Kidney (tissue), 14 donors: ENCODE data around the gene TBC1D2. TPM values are rescaled to one million over a fixed set of nuclear protein-coding genes. Genes with fewer than 3 reads are reported as not detected.

Source experiments
- DNase-seq, 5 donors: peaks; one replicate each; pipeline ENCODE4 v3.0.0-alpha.2; 2013 to 2020
- FAIRE-seq: peaks from 2 replicates; lab custom pipeline; 2012; peaks lifted over from hg19 to GRCh38; lab: Jason Lieb, UNC
- H3K27ac ChIP-seq, 2 donors: one replicate each; pipeline ENCODE4 v1.7.0; 2013; ENCODE audit warnings: low read depth in 2 of 2, low read length in 2 of 2, inconsistent platforms in 1 of 2
- H3K27me3 ChIP-seq: one replicate; pipeline ENCODE4 v1.7.1; 2013; ENCODE audit warnings: low read length, inconsistent platforms; ENCODE audit not compliant: control insufficient read depth, insufficient read depth
- H3K36me3 ChIP-seq, 3 donors: one replicate each; pipeline versions ENCODE4 v1.7.0 to v1.7.1; 2013; ENCODE audit warnings: low read length in 3 of 3, control low read depth in 1 of 3, inconsistent platforms in 1 of 3; ENCODE audit not compliant: insufficient read depth in 3 of 3, control insufficient read depth in 2 of 3
- H3K4me1 ChIP-seq, 3 donors: one replicate each; pipeline versions ENCODE4 v1.7.0 to v1.7.1; 2013; ENCODE audit warnings: low read length in 3 of 3, inconsistent platforms in 1 of 3, low read depth in 1 of 3; ENCODE audit not compliant: control insufficient read depth in 2 of 3, insufficient read depth in 2 of 3
- H3K4me3 ChIP-seq, 3 donors: one replicate each; pipeline versions ENCODE4 v1.7.0 to v1.8.1; 2013; ENCODE audit warnings: low read length in 3 of 3, control low read depth in 1 of 3, inconsistent platforms in 1 of 3
- H3K9ac ChIP-seq, 3 donors: one replicate each; pipeline versions ENCODE4 v1.7.0 to v1.7.1; 2013; ENCODE audit warnings: low read length in 3 of 3, control low read depth in 1 of 3, inconsistent platforms in 1 of 3
- H3K9me3 ChIP-seq, 3 donors: one replicate each; pipeline versions ENCODE4 v1.7.0 to v1.7.1; 2013; ENCODE audit warnings: low read length in 3 of 3, control low read depth in 1 of 3, inconsistent platforms in 1 of 3; ENCODE audit not compliant: control insufficient read depth in 2 of 3, insufficient read depth in 1 of 3
- CTCF ChIP-seq: IDR thresholded peaks from 3 replicates; pipeline ENCODE4 v1.5.1; 2012; ENCODE audit warnings: mild to moderate bottlenecking, moderate library complexity, borderline replicate concordance; ENCODE audit not compliant: insufficient read depth; ENCODE audit errors: extremely low read depth
- intact Hi-C: fragments of 100-400 bp; cut with DNase I; formaldehyde crosslinking; loops from one replicate; pipeline ENCODE4 v1.11.1; 2022
- polyA plus RNA-seq: library from polyadenylated mRNA; stranded (reverse); fragments of 350-450 nt; fragmentation: Illumina TruSeq; extraction: RNeasy Lipid Tissue Mini Kit (QIAGEN cat#74804); gene quantifications from one replicate; pipeline ENCODE4 v1.2.3, GENCODE V29; 2014; ENCODE audit warnings: low read depth, low replicate concordance; ENCODE audit not compliant: insufficient read depth
- total RNA-seq: library from RNA; stranded (reverse); fragmentation: NEBNext Ultra II Directional; extraction: Animal tissue kit (Norgen Biotek cat#: 25700); gene quantifications from one replicate; pipeline ENCODE4 v1.2.1, GENCODE V29; 2021
- donor health status: control.
- donor health status: control.
- donor health status: control.
- donor health status: control.
- donor health status: control.
- donor health status: DM: yes; HTN: yes; CAD: no.
- donor health status: Normal renal cell carcinoma (clear cell type).

The TBC1D2 gene
- total and polyA plus RNA-seq, 2 donors from 2014 or later: 7.7 to 19.6 TPM

DNA sequence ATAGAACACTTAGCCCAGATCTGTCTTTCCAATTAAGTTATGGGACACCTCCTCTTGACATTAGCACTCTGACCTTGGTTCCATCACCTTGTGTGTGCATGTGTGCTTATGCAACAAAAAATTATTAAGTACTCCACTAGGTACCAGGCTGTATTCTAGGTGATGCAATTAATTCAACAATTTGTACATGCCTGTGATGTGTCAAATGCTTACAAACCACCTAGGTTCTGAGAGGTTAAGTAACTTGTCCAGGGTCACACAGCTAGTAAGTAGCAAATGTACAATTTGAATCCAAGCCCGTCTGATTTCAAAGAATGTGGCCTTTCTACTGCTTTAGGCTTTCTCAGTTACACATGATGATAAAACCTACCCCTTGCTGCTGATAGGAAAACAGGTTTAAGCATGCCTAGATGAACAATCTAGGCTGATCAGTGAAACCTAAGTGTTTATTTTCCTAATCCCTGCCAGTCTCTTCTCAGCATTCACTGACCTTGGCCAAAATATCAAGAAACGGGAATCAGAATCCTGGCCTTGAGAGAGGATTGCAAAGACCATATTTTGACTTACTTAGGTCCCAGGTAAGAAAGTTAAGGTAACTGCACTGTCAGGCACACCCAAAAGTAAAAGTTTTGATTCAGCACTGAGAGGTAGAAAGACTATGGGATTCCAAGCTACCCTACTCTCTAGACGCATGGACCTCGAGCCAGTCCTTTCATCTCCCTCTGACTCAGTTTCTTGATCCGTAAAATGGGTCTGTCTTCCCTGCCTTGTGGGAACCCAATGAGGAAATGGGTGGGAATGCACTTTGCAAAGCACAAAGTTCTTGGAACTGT is 1.0 kb downstream of the TBC1D2 start:
- Histone ChIP-seq H3K36me3 (no peaks in the 10 kb centered on the region), H3K27me3 (no peaks in the 10 kb centered on the region), H3K9me3 (no peaks in the 10 kb centered on the region), H3K4me3 (peak overlapping the region; percentile 83 to 95 (median 94)), H3K4me1 (peaks cover 0 to 6% (median 3%) of the 10 kb centered on the region in 3 donors), H3K27ac (peak overlapping the region in 1 of 2 donors; percentile 74), H3K9ac (peak overlapping the region; percentile 1 to 88 (median 82))
- no peak for DNase-seq
- intact Hi-C loops: no loop called here
- FAIRE-seq: no peak
- no peak for TF ChIP-seq CTCF

DNA sequence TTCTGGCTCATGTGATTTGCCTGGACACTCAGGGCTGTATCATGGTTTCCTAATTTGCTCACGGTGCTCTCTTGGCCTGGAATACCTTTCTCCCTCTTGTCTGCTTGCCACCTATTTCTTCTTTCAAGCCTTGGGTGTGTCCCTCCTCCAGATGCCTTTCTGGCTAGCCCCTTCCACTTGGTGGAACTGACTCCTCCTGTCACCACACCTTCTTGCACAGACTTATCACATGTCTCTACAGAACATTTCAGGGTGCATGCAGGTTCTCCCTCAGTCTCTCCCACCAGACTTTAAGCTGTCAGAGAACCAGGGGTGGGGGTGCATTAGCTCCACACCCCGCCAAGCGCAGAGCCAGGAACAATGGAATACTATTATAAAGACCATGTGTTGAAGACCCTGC is 1.9 kb downstream of the TBC1D2 start:
- Histone ChIP-seq H3K4me1 (peaks cover 0 to 6% (median 3%) of the 10 kb centered on the region in 3 donors), H3K27me3 (no peaks in the 10 kb centered on the region), H3K27ac (no peak overlapping the region), H3K9me3 (no peaks in the 10 kb centered on the region), H3K4me3 (no peak overlapping the region), H3K9ac (no peak overlapping the region), H3K36me3 (no peaks in the 10 kb centered on the region)
- intact Hi-C loops: no loop called here
- DNase-seq (no peak), FAIRE-seq (no peak)
- TF ChIP-seq CTCF: no peak

GRCh38 chr9:98251551-98251950 is 3.9 kb downstream of the TBC1D2 start:
- FAIRE-seq (no peak), DNase-seq (peak in 1 of 5 donors; percentile 73)
- H3K9ac ChIP-seq: no peak overlapping the region
- H3K4me3 ChIP-seq: no peak overlapping the region
- TF ChIP-seq CTCF: no peak
- no peaks in the 10 kb centered on the region for H3K36me3 ChIP-seq
- H3K27ac ChIP-seq: no peak overlapping the region
- no peaks in the 10 kb centered on the region for H3K9me3 ChIP-seq
- H3K27me3 ChIP-seq: no peaks in the 10 kb centered on the region
- intact Hi-C loops: no loop called here
- peaks cover 0 to 6% (median 3%) of the 10 kb centered on the region in 3 donors for H3K4me1 ChIP-seq
